Embryonic facial prominence (tissue), 1 donor: ENCODE measurements around the gene ADRM1.

ENCODE experiments used
- DNase-seq: peaks from one replicate; pipeline ENCODE4 v3.0.0-alpha.2; 2016; ENCODE audit errors: extremely low spot score

The ADRM1 gene

DNA sequence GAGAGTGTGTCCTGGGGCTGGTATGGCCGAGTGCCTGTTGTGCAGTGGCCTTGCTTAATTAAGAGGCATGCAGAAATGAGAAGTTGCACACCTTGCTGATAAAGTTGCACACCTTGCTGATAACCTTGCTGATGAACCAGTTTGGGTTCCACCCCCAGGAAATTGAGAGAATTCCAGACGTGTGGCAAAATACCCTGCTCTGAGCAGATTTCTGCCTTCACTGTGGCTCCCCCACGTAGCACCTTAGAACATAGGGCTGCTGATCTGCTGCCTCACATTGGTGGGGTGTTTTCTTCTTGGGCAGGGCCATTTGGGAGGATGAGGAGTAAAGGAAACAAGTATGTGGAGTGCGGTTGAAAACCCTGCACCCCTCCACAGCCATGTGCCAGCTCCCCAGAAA is 22.5 kb upstream of the ADRM1 start:
- no peak for DNase-seq

DNA sequence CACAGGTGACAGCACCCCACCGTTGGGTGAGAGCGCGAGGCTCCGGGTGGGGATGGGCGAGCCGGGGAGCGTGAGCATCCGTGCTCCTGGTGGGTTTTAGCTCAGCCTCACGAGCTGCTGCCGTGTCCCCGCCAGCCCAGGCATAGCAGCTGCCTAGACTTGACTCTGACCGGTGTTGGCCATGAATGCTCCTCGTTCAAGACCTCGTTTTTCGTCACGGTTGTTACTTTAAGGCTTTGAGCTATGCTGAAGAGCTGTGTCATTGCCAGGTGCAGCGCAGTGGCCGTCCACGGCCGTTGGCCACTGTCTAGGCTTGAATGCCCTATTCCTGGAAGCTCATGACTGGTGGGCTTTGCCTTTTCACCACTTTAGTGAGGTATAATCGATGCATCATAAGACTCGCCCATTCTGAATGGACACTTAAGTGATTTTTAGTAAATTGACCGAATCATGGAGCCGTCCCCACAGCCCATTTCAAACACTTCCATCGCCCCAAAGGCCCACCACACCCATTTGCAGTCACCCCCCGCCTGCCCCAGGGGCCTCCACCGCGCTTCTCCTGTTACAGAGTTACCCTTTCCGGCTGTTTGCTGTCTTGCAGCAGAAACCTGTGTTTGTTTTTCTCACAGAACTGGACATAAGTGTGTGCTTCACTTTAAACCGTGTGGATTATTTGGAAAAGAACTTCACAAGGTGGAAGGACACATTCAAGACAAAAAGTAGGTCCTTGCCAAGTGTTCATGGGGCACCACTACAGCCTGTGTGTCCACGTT is 21.4 kb upstream of the ADRM1 start:
- DNase-seq, result no peak

DNA sequence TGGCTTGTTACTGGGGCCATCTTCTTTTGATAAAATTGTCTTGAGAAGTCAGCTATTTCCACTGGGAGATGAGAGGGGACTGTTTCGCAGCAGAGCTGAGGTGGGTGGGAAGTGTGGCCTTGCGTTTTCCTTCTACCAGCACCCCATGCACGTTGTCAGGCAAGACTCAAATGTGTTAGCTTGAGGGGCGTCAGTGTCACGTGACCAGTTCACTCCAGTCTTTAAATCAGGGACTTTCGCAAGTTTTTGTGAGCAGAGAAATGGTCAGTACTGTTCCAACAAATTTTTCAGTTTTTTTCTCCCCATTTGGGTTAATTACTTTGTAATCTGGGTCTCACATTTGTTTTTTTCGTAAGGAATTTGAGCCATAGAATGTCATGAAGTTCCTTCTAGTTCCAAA is 20.7 kb upstream of the ADRM1 start:
- DNase-seq, result no peak

DNA sequence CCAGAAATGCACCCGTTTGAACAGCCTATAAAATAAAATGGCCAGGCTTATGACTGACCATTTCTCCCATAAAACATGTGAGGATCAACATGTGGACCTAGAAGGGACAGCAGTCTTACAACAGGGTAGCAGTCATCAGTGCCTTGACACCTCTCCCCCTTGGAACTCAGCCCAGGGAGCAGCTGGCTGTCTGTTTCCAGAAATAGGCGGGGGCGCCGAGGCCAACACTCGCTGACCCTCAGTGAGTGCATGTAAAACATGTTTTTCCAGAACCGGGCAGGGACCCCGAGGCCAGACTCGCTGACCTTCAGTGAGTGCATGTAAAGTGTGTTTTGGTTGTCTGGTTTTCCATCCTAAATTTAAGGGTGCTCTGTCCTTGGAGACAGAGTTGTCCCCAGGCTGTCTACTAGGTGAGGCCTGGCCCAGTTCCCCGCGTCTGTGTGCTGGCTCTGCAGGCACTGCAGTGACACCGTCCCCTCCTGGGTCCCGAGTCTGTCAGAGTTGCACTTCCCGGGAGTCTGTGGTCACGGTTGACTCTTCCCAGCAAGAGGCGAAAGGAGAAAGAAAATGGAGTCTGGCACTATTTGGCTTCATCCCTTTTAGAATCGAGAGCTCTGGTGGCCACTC is 19.8 kb upstream of the ADRM1 start:
- no peak for DNase-seq

DNA sequence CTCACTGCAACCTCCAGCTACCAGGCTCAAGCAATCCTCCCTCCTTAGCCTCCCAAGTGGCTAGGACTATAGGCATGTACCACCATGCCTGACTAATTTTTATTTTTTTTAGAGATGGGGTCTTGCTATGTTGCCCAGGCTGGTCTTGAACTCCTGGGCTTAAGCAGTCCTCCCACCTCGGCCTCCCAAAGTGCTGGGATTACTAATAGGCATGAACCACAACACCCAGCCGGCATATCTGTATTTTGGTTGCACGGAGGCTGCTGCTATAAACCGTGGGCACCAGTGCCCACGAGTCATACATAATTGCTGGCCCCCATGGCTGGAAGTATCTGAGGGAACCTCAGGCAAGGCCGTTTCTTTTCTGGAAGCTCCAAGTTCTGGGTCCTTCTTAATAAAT is 18.3 kb upstream of the ADRM1 start:
- DNase-seq, result no peak

DNA sequence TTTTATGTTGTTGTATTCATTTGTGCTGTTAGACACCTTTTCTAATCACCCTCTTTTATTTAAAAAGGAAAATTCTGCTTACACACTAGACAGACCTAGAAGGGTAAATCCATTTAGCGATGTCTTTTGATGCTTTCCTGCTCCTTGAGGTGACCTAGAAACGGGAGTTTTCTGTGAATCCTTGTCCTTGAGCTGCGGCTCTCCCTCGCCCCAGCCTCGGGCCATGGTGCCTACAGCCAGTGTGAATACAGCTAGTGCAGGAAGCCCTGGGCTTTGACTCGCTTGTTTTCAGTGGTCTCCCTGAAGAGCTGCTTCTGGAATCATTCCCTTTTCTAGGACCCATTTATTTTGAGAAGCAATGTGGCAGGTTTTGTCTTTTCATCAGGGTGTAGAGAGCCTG is 17.6 kb upstream of the ADRM1 start:
- no peak for DNase-seq

DNA sequence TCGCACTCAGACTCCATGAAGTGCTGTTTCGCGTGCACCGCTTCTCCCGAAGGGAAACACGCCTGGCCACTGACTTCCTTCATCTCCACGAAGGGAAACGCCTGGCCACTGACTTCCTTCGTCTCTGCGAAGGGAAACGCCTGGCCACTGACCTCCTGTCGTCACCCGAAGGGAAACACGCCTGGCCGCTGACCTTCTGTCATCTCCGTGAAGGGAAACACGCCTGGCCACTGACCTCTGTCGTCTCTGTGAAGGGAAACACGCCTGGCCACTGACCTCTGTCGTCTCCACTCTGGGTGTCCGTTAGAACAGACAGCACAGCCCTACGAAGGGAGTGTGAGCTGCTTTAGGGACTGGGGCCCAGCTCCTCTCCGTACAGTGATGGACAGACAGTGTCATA is 17.1 kb upstream of the ADRM1 start:
- no peak for DNase-seq

DNA sequence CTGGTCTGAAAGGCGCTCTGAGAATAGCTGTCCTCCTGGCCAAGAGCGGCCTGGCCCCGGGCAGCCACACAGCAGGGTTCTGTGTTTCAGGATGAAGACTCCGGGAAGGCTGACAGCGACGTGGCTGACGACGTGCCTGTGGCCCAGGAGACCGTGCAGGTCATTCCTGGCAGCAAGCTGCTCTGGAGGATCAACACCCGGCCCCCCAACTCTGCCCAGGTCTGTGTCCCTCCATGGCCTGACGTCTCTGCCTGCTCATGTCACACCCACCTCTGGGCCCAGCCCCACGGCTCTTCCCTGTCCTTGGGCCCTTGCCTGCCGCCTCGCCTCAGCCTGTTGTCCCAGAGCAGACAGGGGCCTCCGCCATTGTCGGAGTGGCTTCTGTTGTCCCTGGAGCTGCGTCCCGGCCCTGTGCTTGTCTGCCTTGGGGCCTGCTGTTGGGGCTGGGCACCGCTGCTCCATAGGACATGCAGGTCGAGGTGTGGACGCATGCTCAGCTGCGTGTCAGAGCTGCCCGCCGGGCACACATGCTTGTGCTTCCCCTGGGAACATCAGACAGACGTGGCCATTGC is 16.2 kb upstream of the ADRM1 start:
- no peak for DNase-seq

DNA sequence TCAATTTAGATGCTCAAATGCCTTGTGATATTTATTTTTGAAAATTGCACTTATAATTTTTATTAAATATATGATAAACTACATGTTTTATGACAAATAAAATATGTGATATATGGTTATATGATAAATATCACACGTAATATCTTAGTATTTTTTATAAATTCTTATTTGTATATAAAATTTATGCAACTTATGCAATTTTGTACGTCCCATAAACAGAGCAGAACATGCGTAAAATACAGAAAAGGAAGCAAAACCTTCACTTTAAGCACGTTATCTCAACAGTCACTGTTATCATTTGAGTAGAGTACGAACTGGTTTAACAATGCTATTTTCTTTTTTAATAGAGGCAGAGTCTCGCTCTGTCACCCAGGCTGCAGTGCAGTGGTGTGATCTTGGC is 15.7 kb upstream of the ADRM1 start:
- DNase-seq, result no peak

DNA sequence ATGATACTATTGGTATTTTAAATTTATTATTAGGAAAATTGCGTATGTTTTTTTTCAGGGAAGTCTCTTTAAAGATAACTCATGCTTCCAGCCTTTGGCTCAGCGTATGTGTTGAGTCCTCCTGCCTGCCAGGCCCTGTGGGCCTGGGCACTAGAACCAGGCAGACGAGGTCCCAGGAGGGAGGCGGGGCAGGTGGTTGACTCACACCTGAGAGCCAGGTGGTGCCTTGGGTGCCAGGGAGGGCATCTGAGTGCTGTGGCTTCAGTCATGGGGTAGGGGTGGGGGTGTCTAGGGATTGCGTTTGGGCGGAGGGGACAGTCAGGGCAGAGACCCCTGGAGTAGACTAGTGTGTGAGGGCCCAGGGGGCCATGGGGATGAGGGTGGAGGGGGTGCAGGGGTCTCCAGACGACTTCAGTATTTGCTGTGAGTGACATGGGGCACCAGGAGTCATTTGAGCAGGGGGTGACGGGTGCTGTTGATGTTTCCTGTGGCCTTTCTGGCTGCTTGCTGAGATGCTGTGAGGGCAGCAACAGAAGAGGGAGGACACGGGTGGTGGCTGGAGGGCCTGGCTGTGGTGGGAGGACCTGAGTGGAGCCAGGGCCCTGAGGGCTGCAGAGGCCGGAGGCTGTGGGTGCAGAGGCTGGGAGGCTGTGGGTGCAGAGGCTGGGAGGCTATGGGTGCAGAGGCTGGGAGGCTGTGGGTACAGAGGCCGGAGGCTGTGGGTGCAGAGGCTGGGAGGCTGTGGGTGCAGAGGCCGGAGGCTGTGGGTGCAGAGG is 14.8 kb upstream of the ADRM1 start:
- DNase-seq, result no peak

DNA sequence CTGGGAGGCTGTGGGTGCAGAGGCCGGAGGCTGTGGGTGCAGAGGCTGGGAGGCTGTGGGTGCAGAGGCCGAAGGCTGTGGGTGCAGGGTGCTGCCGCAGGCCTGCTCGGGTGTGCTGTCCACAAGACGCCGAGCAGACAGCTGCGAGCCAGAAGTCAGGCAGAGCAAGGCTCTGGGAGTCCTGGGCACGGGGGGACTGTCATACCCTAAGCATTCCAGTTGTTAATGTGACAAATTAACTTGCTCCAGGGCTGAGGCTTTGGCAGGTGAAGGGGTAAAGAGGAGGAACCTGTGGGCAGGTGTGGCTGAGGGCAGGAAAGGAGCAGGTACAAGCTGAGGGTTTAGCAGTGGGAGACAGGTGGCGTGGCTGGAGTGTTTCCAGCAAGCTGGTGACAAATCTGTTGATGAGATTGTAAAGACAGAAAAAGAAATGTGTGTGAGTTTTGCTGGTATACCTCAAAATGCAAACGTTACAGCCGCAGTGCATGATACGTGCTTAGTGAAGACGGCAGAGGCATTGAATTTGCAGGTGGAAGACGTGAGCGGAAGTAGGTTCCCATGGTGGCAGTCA is 14.2 kb upstream of the ADRM1 start:
- DNase-seq, result no peak

DNA sequence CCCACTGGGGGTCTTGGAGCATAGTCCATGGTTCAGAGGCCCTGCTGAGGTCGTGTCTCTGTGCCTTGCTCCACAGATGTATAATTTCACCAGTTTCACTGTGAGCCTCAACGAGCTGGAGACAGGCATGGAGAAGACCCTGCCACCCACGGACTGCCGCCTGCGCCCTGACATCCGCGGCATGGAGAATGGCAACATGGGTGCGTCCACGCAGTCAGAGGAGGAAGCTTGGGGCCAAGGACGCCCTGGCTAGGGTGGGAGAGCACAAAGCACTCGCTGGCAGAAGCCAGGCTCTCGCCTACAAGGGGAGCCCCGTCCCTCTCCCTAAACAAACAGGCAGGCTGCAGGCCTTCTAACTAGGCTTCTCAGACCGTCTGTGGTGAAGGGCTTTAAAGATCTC is 13.7 kb upstream of the ADRM1 start:
- DNase-seq, result no peak

DNA sequence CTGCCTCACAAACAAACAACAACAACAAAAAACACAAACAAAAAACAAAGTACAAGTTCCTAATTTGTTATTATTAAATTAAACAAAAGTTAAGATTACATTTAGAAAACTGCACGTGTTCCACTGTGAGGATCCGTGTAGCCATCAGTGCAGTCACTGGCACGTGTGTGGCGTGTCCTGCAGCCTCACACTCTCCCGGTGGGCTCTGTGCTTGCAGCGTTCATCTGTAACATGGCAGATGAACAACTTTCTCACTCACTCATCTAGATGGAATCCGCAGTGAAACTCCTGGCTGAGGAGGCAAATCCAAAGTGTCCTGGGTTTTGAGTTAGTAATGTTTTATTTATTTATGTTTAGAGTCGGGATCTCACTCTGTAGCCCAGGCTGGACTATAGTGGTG is 12.9 kb upstream of the ADRM1 start:
- DNase-seq, result no peak

DNA sequence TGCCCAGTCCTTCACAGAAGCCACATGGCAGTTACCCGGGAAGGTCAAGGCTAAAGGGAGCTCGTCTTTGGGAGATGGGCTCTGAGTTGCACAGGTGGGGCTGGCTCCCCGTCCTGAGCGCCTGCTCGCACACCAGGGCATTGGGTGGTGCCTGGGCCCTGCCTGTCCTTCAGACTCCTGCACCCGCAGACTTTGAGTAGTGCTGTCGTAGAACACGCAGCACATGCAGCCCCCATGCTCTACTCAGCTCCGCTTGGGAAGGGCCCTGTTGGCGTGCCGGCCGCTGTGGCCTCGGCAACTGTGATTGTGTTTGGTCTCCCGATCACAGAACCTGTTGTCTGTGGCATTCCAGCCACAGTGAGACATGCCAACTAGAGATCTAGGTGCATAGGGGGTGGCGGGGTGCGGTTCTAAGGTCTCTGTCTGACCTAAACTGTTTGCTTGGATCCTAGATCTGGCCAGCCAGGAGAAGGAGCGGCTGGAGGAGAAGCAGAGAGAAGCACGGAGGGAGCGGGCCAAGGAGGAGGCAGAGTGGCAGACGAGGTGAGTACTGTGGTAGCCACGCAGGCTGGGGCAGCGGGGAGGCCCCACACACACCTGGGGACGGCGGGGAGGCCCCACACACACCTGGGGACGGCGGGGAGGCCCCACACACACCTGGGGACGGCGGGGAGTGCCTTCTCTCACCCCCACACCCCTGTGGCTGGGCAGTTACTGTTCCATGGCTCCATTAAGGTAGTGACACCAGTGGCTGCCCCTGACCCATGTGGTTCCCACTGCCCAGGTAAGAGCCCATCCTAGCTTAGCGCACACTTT is 11.3 kb upstream of the ADRM1 start:
- DNase-seq, result no peak

DNA sequence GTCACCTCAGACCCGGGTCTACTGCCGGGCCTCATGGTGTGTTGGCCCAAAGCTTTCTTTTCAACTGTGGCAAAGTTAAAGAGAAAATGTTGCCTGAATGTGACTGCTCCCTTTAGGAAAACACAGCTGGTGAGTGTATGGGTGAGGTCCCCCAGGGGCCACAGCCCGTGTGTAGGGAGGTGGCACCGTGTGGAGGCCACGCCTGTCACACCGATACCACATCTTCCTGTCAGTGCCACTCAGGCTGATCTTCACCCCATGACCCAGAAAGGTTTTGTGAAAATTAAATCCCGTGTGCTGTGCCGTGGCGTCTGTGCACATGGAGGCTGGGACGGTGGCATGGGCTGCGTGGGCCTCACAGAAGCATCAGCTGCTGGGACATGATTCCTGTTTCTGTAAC is 10.7 kb upstream of the ADRM1 start:
- DNase-seq, result no peak

DNA sequence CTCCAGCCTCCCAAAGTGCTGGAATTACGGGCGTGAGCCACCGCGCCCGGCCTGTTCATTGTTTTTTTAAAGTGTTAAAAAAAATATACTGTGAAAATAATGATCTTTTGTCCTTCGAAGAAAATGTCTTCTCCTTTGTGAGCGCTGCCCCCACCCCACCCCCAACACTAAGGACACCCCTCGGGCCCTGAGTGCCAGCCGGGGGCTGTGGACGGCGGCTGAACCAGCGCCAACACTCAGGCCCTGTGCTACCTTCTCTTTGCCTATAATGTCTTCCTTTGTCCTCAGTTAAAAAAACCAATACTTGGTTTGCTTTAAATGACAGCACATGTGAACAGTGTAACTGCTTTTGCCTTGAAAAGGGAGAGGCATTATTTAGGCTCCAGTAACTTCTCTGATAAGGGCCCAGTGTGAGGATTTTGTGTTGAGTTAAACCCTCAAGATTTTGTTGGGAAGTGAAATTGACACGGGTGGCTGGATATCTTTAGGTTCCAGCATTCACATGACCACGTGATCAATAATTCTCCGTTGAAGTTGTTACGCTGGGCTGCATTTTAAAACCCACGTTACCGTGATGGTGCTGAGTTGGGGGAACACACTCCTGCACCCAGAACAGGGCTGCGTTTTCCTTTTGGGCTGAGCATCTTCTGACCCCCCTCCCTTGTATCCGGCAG is 9.5 kb upstream of the ADRM1 start:
- no peak for DNase-seq

DNA sequence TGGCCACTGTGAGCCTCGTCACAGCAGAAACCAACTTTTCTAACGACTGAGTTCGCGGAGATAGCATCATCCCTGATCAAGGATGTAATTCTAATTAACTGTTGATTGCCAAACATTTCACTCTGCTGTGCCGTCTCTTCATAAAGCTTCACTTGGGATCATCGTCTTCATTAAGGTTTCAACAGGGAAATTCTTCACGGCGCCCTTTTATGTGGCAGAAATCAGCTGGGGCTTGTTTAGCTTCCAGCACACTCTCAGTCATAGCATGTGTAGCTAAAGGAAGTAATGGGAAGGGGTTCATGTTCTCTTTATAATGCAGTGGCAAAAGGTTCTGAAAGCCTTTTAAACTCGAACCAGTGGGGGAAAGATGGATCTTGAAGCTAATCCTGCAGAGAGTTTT is 8.9 kb upstream of the ADRM1 start:
- no peak for DNase-seq

DNA sequence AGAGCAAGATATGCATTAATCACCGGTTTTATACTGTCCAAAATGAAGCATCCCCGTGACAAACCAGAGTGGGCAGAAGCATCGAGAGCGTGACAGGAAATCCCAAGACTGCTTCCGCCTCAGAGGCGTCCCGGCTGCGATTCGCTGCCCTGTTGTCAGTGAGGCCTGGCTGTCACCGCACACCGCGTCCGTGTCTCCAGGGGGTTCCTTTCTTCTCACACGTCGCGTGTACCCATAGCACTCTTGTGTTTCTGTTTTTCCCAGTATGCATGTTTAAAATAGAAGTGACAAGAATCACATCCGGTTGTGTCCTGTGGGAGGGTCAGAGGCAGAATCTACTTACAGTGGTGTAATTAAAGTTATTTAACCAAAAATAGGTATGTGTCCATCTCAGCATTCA is 8.3 kb upstream of the ADRM1 start:
- DNase-seq, result no peak

DNA sequence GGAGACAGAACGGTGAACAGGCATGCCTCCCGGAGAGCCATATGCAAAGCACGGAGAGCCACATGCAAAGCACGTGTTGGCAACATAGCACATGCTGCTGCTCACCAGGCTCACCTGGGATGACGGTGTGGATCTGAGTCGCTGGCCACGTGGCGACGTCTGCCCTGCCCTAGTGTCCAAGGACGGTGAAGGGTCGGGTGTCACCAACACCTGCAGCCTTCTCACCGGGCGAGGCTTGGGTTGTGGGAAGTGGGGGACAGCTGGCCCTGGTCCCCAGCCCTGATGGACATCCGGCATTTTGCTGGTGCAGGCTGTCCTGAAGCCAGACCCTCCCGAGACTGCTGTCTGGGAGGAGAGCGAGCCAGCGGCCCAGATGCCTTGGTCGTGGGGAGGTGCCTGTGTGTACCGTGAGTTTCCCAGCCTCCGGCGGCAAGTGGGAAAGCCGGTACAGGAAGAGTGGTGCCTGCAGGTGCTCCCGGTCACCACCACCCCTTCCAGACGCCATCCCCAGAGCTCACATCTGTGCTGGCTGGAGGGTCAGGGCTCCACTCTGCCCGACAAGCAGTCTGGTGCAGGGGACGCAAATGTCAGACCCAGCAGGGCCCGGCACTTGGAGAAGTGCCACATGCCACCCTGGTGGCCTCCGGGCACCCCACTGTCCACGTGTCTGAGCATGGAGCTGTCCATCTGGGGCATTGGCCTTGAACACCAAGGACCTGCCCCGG is 5.9 kb upstream of the ADRM1 start:
- DNase-seq, result no peak
